Measurements from ENCODE around the gene SNRPD3.

The SNRPD3 gene

DNA sequence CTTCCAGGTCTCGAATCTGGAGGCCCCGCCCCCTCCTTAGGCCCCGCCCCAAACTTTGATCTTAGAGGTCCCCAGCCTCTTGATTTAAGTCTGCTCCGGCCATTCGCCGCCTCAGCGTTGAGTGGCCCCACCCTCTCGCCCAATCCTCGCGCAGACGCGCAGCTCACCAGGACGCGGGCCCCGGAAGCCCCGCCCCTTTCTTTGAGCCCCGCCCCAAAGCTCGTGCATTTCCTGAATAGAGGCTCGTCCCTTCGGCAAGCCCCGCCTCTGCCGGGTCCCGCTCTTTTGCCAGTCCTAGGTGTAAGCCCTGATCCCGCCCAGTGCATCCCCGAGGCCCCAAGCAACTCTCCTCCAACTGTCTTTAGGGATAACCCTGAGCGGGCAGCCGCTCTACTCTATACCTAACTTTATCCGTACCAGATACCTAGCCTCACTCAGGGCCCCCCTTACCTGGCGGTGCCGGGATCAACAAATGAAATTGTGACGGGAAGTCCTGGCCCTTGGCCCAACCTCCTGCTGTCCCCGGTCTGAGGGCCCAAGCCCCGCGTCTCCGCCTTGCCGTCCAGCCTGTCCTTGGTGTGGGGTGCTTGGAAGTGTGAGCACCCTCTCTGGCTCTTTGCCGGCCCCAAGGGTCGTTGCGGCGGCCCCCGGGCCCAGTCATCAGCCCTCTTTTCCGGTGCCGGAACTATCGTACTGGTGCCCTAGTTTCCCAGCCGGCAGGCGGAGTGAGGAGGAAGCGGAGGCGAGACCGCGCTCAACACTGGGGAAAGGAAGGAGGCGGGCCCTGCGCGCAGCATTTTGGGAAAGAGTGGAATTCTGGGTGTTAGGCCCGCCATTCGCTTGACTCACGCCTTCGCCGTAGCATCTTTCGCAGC lies at the start of gene SNRPD3:
Gene SNRPD3, plus strand, starts transcription at position 835 of the 875 bp plus-strand sequence. CDS start 1,676 bp downstream, outside the sequence.
- H3K27ac ChIP-seq (ENCODE audit: low read depth, low read length): peak within 1 kb of the TSS; percentile 91
- H3K4me1 ChIP-seq (ENCODE audit: control insufficient read depth, insufficient read depth, low read length, unreplicated experiment): peaks cover 17% of the 10 kb centered on the region
- peaks cover 81% of the 10 kb centered on the region for H3K79me2 ChIP-seq (ENCODE audit: control insufficient read depth, insufficient read depth, low read length, unreplicated experiment)
- peak within 1 kb of the TSS; percentile 96 for H3K4me3 ChIP-seq (ENCODE audit: low read depth, low read length)
- peaks cover 8% of the 10 kb centered on the region; the same call in 1 of the 2 replicates for H3K36me3 ChIP-seq (ENCODE audit: insufficient read depth, low read length)
- H3K27me3 ChIP-seq (ENCODE audit: insufficient read depth, low read length): no peaks in the 10 kb centered on the region
- H2AFZ ChIP-seq (ENCODE audit: low read length, unreplicated experiment): peak within 1 kb of the TSS; percentile 89

DNA sequence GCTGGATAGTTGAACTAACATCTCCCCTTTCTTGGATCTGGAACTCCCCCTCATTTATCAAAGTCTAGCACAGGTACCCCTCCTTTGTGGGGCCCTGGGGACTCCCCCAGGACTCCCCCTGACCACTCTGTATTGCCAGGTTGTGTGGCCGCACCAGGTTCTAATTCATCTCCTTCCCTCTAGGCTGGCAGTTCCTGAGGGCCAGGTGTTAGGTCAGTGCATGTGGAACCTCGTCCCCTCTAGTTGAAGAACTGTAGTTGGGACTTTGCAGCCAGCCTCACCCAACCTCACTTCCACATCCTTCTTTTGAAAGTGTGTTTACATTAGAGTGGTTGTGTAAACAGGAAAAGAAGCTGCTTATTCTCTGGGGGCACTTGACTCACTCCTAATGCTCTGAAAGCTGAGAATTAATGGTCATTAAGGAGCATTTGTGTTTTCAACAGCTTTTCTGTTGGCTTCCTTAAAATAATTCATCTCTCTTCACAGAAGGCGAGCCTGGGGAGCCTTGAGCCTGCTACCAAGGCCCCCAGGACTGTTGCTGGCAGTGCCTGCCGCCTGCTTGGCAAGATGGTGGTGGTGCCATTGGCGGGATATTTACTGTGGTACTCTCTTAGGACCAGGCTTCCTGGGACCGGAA lies 48.9 kb upstream of the SNRPD3 start:
- no peak overlapping the region for H3K27ac ChIP-seq (ENCODE audit: low read depth, low read length)
- H3K4me3 ChIP-seq (ENCODE audit: low read depth, low read length): no peak overlapping the region
- no peak overlapping the region for H2AFZ ChIP-seq (ENCODE audit: low read length, unreplicated experiment)
- no peaks in the 10 kb centered on the region for H3K27me3 ChIP-seq (ENCODE audit: insufficient read depth, low read length)
- H3K79me2 ChIP-seq (ENCODE audit: control insufficient read depth, insufficient read depth, low read length, unreplicated experiment): no peaks in the 10 kb centered on the region
- H3K4me1 ChIP-seq (ENCODE audit: control insufficient read depth, insufficient read depth, low read length, unreplicated experiment): peaks cover 33% of the 10 kb centered on the region
- no peaks in the 10 kb centered on the region for H3K36me3 ChIP-seq (ENCODE audit: insufficient read depth, low read length)

DNA sequence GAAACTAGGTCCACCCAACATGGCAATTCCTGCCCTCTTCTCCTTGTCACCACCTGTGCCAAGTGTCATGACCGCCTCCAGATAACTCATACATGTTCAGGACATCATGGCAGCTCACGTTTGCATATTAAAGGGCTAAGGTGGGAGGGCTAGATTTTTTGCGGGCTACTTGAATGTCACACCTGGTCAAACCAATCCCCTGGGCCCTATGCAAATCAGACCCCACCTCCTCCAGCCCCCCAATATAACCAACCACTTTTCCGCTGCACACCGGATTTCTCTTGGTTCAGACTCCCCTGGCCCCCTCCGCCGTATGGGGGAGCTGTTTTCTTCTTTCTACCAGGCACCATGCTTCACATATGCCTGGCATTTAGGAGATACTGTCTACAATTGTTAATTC lies 48.1 kb upstream of the SNRPD3 start:
- Histone ChIP-seq H3K27ac (ENCODE audit: low read depth, low read length) (no peak overlapping the region), H3K36me3 (ENCODE audit: insufficient read depth, low read length) (no peaks in the 10 kb centered on the region), H3K27me3 (ENCODE audit: insufficient read depth, low read length) (no peaks in the 10 kb centered on the region), H3K4me1 (ENCODE audit: control insufficient read depth, insufficient read depth, low read length, unreplicated experiment) (peaks cover 33% of the 10 kb centered on the region), H3K79me2 (ENCODE audit: control insufficient read depth, insufficient read depth, low read length, unreplicated experiment) (no peaks in the 10 kb centered on the region), H2AFZ (ENCODE audit: low read length, unreplicated experiment) (no peak overlapping the region), H3K4me3 (ENCODE audit: low read depth, low read length) (no peak overlapping the region)

GRCh38 chr22:24510637-24511625 lies 44.9 kb upstream of the SNRPD3 start:
- no peak overlapping the region for H3K27ac ChIP-seq (ENCODE audit: low read depth, low read length)
- H3K27me3 ChIP-seq (ENCODE audit: insufficient read depth, low read length): no peaks in the 10 kb centered on the region
- no peak overlapping the region for H3K4me3 ChIP-seq (ENCODE audit: low read depth, low read length)
- peaks cover 20% of the 10 kb centered on the region for H3K4me1 ChIP-seq (ENCODE audit: control insufficient read depth, insufficient read depth, low read length, unreplicated experiment)
- no peaks in the 10 kb centered on the region for H3K36me3 ChIP-seq (ENCODE audit: insufficient read depth, low read length)
- H2AFZ ChIP-seq (ENCODE audit: low read length, unreplicated experiment): no peak overlapping the region
- no peaks in the 10 kb centered on the region for H3K79me2 ChIP-seq (ENCODE audit: control insufficient read depth, insufficient read depth, low read length, unreplicated experiment)

DNA sequence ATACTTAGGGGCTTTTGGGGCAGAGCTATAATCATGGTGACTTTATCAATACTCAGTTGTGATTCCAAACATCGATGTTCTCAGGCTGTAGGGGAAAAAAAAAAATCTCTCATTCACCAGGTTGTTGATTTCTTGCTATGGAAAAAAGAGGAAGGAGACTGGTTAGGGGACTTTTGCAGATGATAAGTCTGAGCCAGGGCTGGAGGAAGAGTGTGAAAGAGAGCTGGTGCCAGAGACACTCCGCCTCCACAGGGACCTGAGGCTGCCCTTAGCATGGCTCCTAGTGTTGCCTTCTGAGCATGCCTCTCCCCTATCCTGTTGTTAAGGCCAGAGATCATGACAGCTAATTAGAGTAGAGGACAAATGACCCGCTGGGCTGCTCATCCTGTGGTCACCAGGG lies 43.8 kb upstream of the SNRPD3 start:
- Histone ChIP-seq H3K36me3 (ENCODE audit: insufficient read depth, low read length) (no peaks in the 10 kb centered on the region), H3K4me3 (ENCODE audit: low read depth, low read length) (no peak overlapping the region), H3K4me1 (ENCODE audit: control insufficient read depth, insufficient read depth, low read length, unreplicated experiment) (peaks cover 18% of the 10 kb centered on the region), H2AFZ (ENCODE audit: low read length, unreplicated experiment) (no peak overlapping the region), H3K79me2 (ENCODE audit: control insufficient read depth, insufficient read depth, low read length, unreplicated experiment) (no peaks in the 10 kb centered on the region), H3K27me3 (ENCODE audit: insufficient read depth, low read length) (no peaks in the 10 kb centered on the region), H3K27ac (ENCODE audit: low read depth, low read length) (no peak overlapping the region)

DNA sequence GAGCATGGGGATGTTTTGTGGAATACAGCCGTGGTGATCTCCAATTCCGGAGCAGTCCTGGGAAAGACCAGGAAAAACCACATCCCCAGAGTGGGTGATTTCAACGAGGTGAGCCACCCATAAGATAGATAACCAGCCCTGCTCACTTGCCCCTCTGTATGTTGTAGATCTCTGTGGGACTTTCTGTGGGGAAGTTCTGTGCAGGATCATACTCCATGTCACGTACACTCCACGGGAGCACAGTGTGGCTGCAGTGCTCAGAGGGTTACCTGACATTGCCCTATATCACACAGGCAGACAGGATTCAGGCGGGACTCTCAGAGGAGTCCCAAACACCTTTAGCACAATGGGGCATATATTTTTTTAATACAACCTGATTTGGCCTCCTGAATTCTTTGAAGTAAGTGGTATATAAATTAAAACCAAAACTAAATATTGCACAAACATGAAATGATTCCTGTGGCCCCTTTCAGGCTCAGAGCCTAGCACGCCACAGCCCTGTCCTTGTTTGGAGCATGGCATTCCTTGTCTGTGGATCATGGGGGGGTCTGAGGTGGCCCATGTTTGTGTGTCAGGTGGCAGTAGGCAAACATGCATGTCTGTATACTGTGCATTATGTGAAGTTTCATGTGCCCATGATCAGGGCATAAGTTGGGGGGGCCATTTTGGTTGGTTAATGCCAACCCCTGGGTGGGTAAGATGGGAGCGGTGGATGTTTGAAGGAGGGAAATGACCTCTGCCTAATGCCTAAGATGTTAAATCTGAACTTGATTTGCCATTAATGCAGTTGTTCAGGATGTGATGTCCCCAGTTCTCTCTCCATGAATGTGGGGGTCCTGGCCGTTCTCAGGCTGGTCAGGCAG lies 42.2 kb upstream of the SNRPD3 start:
- H3K79me2 ChIP-seq (ENCODE audit: control insufficient read depth, insufficient read depth, low read length, unreplicated experiment): no peaks in the 10 kb centered on the region
- H3K27ac ChIP-seq (ENCODE audit: low read depth, low read length): no peak overlapping the region
- H3K4me1 ChIP-seq (ENCODE audit: control insufficient read depth, insufficient read depth, low read length, unreplicated experiment): peaks cover 14% of the 10 kb centered on the region

DNA sequence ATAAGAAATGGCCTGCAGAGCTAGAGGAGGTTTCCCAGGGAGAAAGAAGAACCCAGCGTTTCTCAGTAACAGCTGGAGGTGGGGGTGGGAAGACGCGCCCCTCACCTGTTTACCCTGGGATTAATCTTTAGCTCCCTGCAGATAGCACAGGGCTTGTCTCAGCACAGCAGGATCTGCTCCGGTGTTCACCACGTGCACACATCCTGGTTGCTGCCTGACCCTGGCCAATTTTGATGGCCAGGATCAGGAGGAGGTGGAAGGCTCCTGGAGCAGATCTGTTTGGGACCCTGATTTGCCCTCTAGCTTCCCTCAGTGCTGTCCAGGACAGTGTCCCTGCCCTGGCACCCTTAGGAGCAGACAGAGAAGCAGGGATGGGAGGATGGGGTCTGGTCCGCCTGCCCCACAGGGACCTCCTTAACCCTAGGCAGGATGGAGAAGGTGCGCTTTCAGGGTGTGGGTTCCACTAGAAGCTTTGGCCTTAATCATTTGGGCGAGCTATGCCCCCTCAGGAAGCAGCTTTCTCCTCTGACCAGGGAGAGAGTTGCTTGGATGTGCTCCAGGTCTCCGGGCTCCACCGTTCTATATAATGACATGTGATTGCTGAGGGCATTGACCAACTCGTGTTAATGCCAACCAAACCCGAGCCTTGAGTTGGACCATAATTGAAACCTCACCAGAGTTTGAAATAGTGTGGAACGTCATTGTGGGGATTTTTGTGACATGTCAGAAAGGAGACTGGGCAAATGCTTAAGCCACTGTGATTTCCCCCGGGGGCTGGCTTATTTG lies 41.4 kb upstream of the SNRPD3 start:
- Histone ChIP-seq H3K27ac (ENCODE audit: low read depth, low read length) (no peak overlapping the region), H3K4me1 (ENCODE audit: control insufficient read depth, insufficient read depth, low read length, unreplicated experiment) (peaks cover 14% of the 10 kb centered on the region), H2AFZ (ENCODE audit: low read length, unreplicated experiment) (no peak overlapping the region)

More for the DNA sequence above, 42.2 kb upstream of the SNRPD3 start:
- Histone ChIP-seq H3K27me3 (ENCODE audit: insufficient read depth, low read length) (no peaks in the 10 kb centered on the region), H2AFZ (ENCODE audit: low read length, unreplicated experiment) (no peak overlapping the region), H3K36me3 (ENCODE audit: insufficient read depth, low read length) (no peaks in the 10 kb centered on the region), H3K4me3 (ENCODE audit: low read depth, low read length) (no peak overlapping the region)

GRCh38 chr22:24515027-24515338 lies 40.8 kb upstream of the SNRPD3 start:
- H3K4me3 ChIP-seq (ENCODE audit: low read depth, low read length): no peak overlapping the region
- H3K27me3 ChIP-seq (ENCODE audit: insufficient read depth, low read length): no peaks in the 10 kb centered on the region
- H3K4me1 ChIP-seq (ENCODE audit: control insufficient read depth, insufficient read depth, low read length, unreplicated experiment): peaks cover 14% of the 10 kb centered on the region
- H3K36me3 ChIP-seq (ENCODE audit: insufficient read depth, low read length): no peaks in the 10 kb centered on the region
- no peaks in the 10 kb centered on the region for H3K79me2 ChIP-seq (ENCODE audit: control insufficient read depth, insufficient read depth, low read length, unreplicated experiment)
- no peak overlapping the region for H2AFZ ChIP-seq (ENCODE audit: low read length, unreplicated experiment)
- H3K27ac ChIP-seq (ENCODE audit: low read depth, low read length): no peak overlapping the region

More for the DNA sequence above, 41.4 kb upstream of the SNRPD3 start:
- H3K79me2 ChIP-seq (ENCODE audit: control insufficient read depth, insufficient read depth, low read length, unreplicated experiment): no peaks in the 10 kb centered on the region
- no peaks in the 10 kb centered on the region for H3K27me3 ChIP-seq (ENCODE audit: insufficient read depth, low read length)
- no peak overlapping the region for H3K4me3 ChIP-seq (ENCODE audit: low read depth, low read length)
- H3K36me3 ChIP-seq (ENCODE audit: insufficient read depth, low read length): no peaks in the 10 kb centered on the region

DNA sequence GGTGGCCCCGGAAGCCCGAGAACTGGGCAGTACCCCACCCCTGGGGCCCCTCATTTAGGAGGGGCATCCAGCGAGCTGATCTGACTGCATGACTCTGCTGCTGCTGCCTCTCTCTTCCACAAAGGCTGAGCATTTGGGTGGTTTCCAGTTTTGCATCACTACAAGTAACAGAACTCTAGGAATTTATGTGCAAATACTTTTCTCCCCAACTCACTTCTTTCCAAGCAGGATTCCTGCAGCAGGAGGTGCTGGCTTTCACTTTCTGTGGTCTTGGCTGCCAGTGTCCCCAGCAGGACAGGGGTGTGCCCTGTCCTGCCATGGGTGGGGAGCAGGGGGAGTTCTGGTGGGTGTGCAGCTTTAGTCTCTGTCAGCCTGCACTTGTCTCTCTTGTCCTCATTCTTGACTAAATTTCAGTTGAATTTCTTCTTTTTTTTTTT lies 39.5 kb upstream of the SNRPD3 start:
- Histone ChIP-seq H3K4me1 (ENCODE audit: control insufficient read depth, insufficient read depth, low read length, unreplicated experiment) (peaks cover 4% of the 10 kb centered on the region), H2AFZ (ENCODE audit: low read length, unreplicated experiment) (no peak overlapping the region), H3K4me3 (ENCODE audit: low read depth, low read length) (peak overlapping the region; percentile 44; the same call in 1 of the 2 replicates), H3K79me2 (ENCODE audit: control insufficient read depth, insufficient read depth, low read length, unreplicated experiment) (no peaks in the 10 kb centered on the region), H3K27me3 (ENCODE audit: insufficient read depth, low read length) (no peaks in the 10 kb centered on the region), H3K27ac (ENCODE audit: low read depth, low read length) (peak overlapping the region; percentile 26; the same call in 1 of the 2 replicates), H3K36me3 (ENCODE audit: insufficient read depth, low read length) (no peaks in the 10 kb centered on the region)
